NCI-H510A (cell line): ENCODE data around the gene DCAF16.

Source experiments
- DNase-seq: peaks from one replicate; lab custom pipeline; 2025; lab: John Stamatoyannopoulos, UW

Gene DCAF16

DNA sequence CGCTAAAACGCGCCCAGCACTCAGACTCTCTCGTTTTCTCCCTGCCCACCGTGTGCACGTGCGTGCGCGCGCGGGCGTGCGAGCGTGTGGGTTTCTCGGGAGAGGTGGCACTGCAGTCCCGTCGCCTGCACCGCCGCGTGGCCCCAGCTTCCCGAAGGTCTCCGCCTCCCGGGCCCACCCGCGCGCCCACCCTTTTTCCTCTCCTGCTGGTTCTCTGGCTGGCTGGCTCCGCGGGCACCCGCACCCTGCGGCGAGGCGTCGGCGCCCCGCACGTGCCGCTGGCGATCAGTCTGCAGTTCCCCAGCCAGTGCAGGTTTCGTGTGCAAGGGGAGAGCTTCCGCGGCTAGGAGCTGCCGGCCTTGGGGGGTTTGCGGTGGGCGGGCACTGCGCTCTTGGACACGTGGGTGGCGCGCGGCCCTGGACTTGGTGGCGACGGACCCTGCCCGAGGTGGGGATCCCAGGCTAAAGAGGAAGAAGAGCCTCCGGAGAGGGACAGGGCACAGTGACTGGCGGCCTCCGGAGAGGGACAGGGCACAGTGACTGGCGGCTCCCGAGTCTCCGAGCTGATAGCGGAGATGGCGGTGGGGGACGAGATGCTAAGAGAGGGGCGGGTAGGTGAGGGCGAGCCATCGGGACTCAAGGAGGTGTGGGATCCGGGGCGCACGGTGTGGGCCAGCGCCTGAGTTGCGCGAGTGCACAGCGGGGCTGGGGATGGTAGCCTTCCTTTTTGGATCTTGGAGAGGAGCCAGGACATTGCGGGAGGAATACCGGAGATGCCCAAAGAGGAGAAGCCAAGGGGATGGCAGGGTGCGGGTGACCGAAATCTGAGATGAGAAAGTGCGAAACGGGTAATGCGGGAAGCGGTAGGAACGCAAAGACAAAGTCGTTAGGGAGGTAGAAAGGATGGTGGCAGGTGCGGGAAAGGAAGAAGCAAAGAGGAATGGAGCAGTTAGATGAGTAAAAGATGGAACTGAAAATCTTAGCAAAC is 29.0 kb downstream of the DCAF16 start, which contains the start of gene FAM184B:
FAM184B (minus strand) TSS at position 322 of the 988 bp plus-strand sequence. CDS start 322 bp downstream, outside the sequence.
- no peak for DNase-seq

DNA sequence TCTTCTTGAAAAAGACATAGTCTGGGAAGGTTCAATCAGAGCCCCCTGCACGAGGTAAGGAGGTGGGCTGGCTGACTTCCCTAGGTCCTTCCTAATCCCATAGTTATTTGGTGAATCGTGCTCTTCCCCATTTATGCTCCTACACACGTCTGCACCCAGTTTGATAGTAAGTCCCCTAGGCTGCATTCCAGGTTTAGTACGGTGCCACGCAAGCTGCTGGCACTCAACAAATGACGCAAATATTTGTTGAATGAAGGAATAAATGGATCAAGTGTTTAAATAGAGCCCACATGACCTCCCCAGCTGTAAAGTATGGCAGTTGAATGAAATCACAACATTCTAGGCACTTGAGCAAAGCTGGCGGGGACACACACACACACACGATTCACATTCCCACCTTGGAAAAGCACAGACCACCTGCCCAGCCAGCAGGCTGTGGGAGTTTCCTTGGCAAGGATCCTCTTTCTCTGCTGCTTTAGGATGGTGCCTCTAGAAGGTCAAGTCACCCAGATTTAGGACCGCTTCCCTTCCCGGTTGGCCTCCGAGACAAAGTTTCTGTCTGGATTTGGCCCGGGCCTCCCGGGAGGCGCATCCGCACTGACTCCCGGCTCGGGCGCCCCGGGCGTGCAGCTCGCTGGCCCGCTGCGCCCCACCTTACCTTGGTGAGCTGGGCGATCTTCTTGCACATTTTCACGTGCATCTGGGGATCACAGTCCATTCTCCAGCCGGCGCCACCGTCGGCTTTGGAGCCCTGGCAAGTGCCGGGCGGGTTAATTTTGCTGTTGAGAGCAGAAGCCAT is 29.9 kb downstream of the DCAF16 start:
- DNase-seq: no peak

DNA sequence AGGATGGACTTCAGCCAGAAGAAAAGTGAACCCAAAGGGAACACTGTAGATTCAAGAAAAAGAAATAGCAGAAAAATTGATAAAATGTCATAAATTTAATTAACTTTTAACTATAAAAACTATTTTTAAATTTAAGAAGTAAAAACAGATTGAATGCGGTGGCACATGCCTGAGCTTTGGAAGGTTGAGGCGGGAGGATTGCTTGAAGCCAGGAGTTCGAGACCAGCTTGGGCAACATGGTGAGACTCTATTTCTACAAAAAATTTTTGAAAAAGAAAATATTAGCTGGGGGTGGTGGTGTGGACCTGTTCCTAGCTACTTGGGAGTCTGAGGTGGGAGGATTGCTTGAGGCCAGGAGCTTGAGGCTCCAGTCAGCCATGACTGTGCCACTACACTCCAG is 32.1 kb downstream of the DCAF16 start:
- DNase-seq: no peak

DNA sequence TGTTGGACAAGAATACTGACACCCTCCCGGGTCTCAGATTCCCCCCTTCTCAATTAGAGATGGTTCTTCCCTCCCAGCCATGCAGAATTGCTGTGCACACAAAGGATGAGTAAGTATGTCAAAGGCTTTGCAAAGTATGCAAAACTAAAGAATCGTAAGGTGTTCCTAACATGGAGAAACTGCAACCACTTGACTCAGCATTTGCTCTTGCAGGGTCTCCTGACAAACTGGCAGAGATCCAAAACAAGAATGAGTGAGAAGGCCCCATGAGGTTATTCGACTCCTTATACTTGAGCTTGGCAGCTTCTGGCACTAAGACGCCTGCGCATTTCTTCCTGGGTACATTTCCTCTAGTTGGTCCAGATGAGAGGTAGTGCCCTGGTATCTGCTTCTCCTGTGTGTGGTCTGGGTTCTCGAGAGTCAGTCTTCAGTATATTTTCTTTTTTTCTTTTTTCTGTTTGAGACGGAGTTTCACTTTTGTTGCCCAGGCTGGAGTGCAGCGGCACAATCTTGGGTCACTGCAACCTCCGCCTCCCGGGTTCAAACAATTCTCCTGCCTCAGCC is 37.3 kb downstream of the DCAF16 start:
- no peak for DNase-seq

DNA sequence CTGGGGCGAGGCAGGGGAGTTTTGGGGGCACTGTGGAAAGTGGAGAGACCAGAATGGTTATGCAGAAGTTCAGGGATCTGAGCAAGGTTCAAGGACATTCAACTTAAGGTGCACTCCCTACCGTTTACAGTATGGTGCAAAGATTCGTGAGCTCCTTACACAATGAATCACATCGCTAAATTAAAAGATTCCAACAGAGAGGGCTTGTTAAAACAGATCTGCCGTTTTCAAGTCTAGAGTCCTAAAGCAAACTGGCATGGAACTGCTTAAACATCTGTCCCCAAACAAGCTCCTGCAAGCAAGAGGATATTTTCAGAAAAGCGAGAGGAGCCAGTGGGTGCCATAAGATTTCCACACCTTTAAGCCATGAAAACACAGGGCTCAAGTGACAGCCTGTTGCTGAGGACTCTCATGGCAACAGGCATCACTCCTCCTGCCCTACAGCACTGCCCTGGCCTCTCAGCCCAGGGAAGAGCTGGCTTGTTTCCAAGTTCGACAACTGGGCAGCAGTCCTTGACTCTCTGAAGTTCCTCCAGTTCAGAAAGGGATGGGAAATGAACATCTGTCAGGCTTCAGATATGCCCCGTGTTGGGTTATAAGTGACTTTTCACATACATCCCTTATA is 39.2 kb downstream of the DCAF16 start:
- DNase-seq: peak; percentile 50

DNA sequence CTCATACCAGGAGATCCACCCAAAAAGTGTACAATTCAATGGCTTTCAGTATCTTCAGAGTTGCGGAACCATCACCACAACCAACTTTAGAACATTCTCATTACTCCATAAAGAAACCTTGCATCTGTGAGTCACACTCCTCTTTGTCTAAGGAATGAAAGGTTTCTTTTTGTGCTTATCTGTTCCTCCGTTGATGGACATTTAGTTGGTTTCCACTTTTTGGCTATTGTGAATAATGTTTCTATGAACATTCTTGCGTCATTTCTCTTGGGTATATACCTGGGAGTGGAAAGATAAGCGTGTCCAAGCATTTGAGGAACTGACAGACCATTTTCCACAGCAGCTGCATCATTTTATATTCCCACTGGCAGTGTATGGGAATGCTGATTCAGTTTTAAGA is 39.7 kb downstream of the DCAF16 start:
- no peak for DNase-seq

DNA sequence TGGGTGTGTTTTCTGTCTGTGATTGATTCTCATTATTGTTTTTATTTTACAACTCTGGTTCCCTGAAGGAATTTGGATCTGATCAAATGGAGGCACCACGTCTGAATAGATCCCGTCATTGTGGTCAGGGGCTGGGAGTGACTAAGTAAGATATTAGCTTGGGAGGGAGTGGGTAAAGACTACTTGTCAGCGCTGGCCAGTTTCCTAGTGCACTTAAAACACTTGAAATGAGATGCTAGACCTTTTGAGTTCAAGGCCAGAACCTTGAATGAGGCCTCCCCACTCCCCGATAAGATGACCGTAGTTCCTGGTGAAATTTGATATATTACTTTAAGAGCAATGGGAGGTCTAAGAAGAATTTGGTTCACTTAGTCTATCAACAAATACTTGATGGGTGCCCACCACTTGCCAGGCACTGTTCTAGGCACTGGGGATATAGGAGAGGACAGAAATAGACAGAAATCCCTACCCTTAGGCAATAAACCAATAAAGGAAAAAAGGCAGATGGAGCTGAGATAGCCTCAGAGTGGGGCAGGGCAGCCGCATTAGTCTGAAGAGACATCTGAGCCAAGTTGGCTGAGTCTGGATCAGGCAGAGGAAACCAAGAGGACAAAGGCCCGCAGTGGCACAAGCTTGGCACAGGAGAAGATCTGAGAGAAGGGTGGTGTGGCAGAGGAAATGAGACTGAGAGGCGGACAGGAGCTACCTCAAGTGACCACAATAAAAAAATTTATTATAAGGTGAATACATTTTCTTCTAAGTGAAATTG is 41.0 kb downstream of the DCAF16 start:
- no peak for DNase-seq

DNA sequence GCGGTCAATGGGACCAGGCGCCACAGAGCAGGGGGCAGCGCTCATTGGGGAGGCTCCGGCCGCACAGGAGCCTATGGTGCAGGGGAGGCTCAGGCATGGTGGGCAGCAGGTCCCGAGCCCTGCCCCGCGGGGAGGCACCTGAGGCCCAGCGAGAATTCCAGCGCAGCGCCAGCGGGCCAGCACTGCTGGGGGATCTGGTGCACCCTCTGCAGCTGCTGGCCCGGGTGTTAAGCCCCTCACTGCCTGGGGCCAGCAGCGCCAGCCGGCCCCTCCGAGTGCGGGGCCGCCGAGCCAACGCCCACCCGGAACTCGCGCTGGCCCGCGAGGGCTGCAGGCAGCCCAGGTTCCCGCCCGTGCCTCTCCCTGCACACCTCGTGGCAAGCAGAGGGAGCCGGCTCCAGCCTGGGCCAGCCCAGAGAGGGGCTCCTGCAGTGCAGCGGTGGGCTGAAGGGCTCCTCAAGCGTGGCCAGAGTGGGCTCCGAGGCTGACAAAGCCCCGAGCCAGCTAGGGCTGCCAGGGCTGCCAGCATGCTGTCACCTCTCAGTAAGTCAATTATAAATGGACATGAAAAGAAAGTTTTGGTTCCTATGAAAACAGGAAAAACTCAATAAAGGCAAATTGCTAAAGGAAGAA is 43.6 kb downstream of the DCAF16 start:
- no peak for DNase-seq

DNA sequence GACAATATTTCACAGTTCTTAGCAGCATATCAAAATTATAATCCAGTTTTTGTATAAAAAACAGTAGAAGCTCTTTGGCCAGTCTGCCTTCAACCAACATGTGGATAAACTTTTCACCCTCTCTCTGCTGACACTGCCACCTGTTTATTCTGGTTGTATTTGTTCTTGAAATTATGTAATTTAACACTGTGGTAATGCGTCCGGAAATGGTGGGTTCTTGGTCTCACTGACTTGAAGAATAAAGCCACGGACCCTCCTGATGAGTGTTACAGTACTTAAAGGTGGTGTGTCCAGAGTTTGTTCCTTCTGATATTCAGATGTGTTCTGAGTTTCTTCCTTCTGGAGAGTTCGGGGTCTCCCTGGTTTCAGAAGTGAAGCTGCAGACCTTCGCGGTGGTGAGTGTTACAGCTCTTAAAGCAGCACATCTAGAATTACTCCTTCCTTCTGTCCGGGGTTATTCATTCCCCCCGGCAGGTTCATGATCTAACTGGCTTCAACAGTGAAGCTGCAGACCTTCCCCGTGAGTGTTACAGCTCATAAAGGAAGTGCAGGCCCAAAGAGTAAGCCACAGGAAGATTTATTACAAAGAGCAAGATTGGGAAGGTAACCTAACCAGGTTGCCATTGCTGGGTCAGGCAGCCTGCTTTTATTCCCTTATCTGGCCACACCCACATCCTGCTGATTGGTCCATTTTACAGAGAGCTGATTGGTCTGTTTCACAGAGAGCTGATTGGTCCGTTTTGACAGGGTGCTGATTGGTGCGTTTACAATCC is 44.9 kb downstream of the DCAF16 start:
- no peak for DNase-seq

DNA sequence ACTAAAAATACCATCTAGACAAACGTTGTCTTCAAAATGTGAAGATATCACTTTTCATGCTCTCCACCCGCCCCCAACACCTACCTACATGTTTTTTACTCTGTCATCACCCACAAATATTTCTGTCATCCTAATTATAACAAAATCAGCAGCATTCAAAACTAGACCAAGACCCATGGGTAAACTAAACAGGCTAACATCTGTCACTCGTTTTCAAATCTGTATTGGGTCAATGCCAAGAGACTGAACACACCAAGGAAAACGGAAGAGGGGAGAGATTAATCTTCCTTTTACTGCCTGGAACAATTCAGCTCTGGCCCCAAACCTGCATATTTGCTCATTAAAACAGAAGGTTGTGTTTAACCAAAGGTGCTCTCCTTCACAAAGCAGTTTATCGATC is 46.6 kb downstream of the DCAF16 start:
- DNase-seq: no peak

DNA sequence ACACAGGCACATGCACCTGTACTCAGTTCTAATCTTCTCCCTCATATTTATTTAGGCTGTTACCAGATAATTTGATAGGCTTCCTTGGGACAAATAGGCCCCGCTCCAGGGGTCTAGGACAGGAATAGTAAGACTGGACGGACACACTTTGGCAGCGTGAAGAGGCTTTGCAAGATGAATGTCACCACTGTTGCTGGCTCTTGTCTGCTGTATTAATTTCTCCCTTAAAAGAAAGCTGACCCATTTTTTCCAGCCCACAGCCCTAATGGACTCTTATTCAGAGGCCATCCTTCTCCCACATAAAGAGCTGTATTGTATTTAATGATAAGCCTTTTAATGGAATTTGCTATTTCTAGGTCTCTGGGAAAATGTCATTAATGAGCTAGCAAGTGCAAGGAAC is 47.1 kb downstream of the DCAF16 start:
- DNase-seq: no peak

DNA sequence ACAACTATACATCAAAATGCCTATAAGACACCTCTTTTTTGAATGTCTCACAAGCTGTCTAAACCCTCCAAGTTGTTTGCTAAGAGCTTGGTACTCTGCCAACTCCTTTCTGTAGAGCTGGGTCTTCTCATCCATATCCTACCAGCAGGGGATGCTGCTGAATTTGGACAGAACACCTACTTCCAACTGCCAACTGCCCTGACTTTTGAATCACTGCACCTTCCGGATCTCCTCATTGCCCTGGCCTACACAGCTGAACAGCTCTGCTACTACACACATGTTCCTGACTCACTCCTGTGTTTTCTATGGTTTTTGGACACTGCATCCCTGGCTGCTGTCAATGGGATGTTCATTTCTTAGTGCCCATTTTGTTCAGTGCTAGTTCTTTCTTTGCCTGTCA is 47.8 kb downstream of the DCAF16 start:
- no peak for DNase-seq

DNA sequence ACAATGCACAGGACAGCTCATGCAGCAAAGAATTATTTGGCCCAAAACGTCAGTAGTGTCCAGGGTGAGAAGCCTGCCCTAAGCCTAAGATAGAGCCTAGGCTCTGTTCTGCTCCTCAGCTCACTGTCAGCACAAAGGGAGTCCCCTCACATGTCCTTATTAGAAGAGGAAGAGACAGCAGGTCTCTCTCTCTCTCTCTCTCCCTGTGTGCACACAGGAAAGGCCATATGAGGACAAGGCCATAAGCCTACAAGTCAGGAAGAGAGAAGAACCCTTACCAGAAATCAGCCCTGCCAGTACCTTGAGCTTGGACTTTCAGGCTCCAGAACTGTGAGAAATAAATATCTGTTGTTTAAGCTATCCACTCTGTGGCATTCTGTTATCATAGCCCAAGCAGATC is 49.5 kb downstream of the DCAF16 start:
- DNase-seq: no peak

DNA sequence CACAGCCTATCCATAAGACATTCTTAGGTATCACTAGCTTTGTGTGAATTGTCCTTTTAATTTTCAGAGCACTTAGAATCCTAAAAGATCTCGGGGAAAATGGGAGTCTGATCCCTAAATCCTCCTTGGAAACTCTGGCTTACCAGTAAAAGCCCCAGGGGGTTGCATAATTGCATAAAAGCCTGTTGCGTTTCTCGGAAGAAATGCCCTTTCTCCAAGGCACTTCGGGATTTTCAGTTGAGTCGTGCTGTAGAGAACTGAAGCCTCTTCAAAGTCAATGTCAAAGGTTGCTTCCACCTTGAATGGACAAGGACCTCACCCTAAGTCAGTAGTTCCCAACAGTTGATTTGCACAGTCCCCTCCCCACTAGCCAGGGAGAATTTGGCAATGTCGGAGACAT is 49.9 kb downstream of the DCAF16 start:
- no peak for DNase-seq

DNA sequence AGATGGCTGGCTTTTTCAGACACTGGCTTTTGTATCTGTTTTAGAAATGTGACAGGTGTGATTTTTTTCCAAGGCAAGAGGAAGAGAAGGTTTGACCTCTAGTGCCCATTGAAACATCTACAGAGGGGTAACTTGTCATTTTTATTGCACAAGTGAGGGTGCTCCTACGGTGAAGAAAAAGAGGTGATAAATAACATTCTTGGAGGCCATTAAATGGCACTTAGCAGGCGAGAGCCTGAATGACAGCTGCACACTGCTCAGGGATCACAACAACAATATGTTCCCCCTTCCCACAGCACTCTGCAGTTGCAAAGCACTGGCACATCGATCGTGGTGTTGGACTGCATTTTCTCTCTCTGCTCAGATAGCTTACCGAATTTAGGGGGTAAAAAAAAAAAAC is 52.1 kb downstream of the DCAF16 start:
- no peak for DNase-seq

DNA sequence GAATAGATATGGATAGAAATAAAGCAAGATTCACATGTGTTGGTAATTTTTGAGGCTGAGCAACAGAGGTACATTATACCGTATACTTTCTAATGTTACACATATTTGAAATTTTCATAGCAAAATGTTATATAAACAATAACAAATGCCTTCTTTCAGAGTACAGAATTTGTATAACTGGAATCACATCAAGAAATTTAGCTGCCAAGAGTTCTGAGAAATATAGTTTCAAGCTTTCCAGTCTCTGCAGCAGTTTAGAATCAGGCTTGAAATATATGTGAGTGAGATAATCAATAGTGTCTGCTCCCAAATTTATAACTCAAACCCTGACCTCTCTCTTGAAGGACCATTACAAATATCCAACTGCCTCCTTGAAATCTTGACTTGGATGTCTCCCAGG is 52.9 kb downstream of the DCAF16 start:
- no peak for DNase-seq

DNA sequence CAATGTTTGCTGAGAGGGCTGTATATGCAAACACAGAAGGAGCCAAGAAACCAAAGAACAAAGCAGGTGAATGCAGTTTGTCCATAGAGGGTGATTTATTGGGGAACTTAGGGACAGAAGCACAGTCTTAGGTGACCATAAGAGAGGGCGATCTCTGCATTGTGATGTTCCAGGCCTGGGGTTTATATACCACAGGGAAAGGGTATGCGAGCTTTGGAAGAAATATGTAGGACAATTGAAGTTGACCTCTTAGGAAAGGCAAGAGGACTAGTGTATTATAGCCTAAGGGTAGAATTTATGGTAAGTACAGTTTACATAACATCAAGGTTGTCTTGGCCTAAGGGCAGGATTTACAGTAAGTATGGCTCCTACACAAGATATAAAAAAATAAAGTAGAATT is 56.9 kb downstream of the DCAF16 start:
- no peak for DNase-seq
